CD4-positive, alpha-beta T cell (primary cell): ENCODE results near the gene TIMP4. TPM values are rescaled to one million over a fixed set of nuclear protein-coding genes. Genes with fewer than 3 reads are reported as not detected.

Experiments
- ATAC-seq: fragments of 200-7000 bp; cut with Tn5 transposase; one replicate; pipeline ENCODE4 v1.10.0; 2022; ENCODE audit warnings: mild to moderate bottlenecking; ENCODE audit not compliant: poor library complexity
- CTCF ChIA-PET: fragments of 350-600 bp; sonication (Branson Sonifier 250); formaldehyde crosslinking; loops from one replicate; lab custom pipeline; 2021; ENCODE audit warnings: antibody characterized with exemption, inconsistent platforms; lab: Charles Lee
- POLR2A ChIA-PET: fragments of 350-600 bp; sonication (Branson Sonifier 250); formaldehyde crosslinking; loops from one replicate; lab custom pipeline; 2021; ENCODE audit warnings: antibody characterized with exemption, inconsistent platforms; lab: Charles Lee
- DNase-seq, 14 experiments: peaks; one replicate each; pipeline ENCODE4 v3.0.0-alpha.2; 2013 to 2020; ENCODE audit warnings: mixed read lengths in 2 of 14
- H3K27ac ChIP-seq, 2 donors: one replicate each; pipeline versions ENCODE4 v1.5.1 to v1.7.0; 2013; ENCODE audit warnings: low read length in 2 of 2, low read depth in 1 of 2, mild to moderate bottlenecking in 1 of 2
- H3K27me3 ChIP-seq, 2 experiments: 1 replicate in 1 of 2; 2 replicates in 1 of 2; pipeline versions ENCODE4 v1.6.1 to v1.7.0; 2013; ENCODE audit warnings: low read length in 2 of 2, control low read depth in 1 of 2, mild to moderate bottlenecking in 1 of 2, moderate library complexity in 1 of 2; ENCODE audit not compliant: insufficient read depth in 2 of 2, control insufficient read depth in 1 of 2
- H3K36me3 ChIP-seq: one replicate; pipeline ENCODE4 v1.6.1; 2013; ENCODE audit warnings: low read length, control low read depth; ENCODE audit not compliant: insufficient read depth
- H3K4me1 ChIP-seq: one replicate; pipeline ENCODE4 v1.6.1; 2013; ENCODE audit warnings: low read length, control low read depth; ENCODE audit not compliant: insufficient read depth
- H3K4me3 ChIP-seq: one replicate; pipeline ENCODE4 v1.5.1; 2013; ENCODE audit warnings: mild to moderate bottlenecking, low read length, moderate library complexity
- H3K9me3 ChIP-seq, 2 experiments: 1 replicate in 1 of 2; 2 replicates in 1 of 2; pipeline versions ENCODE4 v1.6.1 to v1.7.0; 2013; ENCODE audit warnings: low read length in 2 of 2, mild to moderate bottlenecking in 2 of 2, control low read depth in 1 of 2, moderate library complexity in 1 of 2; ENCODE audit not compliant: control insufficient read depth in 1 of 2, insufficient read depth in 1 of 2
- H3K27ac Mint-ChIP-seq: one replicate; pipeline ENCODE4 v1.8.0; 2020; ENCODE audit warnings: mixed read lengths
- H3K27me3 Mint-ChIP-seq: one replicate; pipeline ENCODE4 v1.8.0; 2021; ENCODE audit warnings: mixed read lengths
- H3K36me3 Mint-ChIP-seq: one replicate; pipeline ENCODE4 v1.8.0; 2021; ENCODE audit warnings: low read depth, mixed read lengths
- H3K4me1 Mint-ChIP-seq: one replicate; pipeline ENCODE4 v1.8.0; 2021; ENCODE audit warnings: low read depth, mixed read lengths
- H3K4me3 Mint-ChIP-seq: one replicate; pipeline ENCODE4 v1.8.0; 2020; ENCODE audit warnings: mild to moderate bottlenecking, mixed read lengths
- H3K9me3 Mint-ChIP-seq: one replicate; pipeline ENCODE4 v1.8.0; 2020; ENCODE audit warnings: mixed read lengths
- intact Hi-C, 2 experiments: fragments of 100-400 bp; cut with DNase I in 1 of 2; cut with micrococcal nuclease in 1 of 2; formaldehyde crosslinking; loops; one replicate each; pipeline versions ENCODE4 v1.15.1 to v1.9.0; 2023 to 2025; cut with DNase I, micrococcal nuclease
- total RNA-seq, 174 experiments: library from RNA in 2 of 174; stranded (reverse) in 2 of 174; gene quantifications; one replicate each; pipeline ENCODE4 v1.2.3 and lab custom pipeline; 2021 to 2026
- TF ChIP-seq, protein P1 (sequence below): fragments of 200-600 bp; IDR thresholded peaks from one replicate; pipeline ENCODE4 v1.8.0; 2022; ENCODE audit warnings: antibody characterized with exemption, mild to moderate bottlenecking

TIMP4 gene
- total RNA-seq, 2 experiments from 2014 or later, result not detected

- Mint-ChIP-seq H3K36me3 (no peaks in the 10 kb centered on the region), H3K9me3 (no peaks in the 10 kb centered on the region), H3K27me3 (no peaks in the 10 kb centered on the region), H3K27ac (no peak overlapping the region), H3K4me3 (no peak overlapping the region), H3K4me1 (peaks cover 6% of the 10 kb centered on the region)
- Histone ChIP-seq H3K27ac (no peak overlapping the region), H3K36me3 (no peaks in the 10 kb centered on the region), H3K4me1 (peaks cover 16% of the 10 kb centered on the region), H3K27me3 (no peaks in the 10 kb centered on the region), H3K4me3 (no peak overlapping the region), H3K9me3 (no peaks in the 10 kb centered on the region)
- ChIA-PET POLR2A (no interaction called here), CTCF (no interaction called here)
- intact Hi-C loops, result no loop called here
- DNase-seq, result no peak
- TF ChIP-seq, protein P1, sequence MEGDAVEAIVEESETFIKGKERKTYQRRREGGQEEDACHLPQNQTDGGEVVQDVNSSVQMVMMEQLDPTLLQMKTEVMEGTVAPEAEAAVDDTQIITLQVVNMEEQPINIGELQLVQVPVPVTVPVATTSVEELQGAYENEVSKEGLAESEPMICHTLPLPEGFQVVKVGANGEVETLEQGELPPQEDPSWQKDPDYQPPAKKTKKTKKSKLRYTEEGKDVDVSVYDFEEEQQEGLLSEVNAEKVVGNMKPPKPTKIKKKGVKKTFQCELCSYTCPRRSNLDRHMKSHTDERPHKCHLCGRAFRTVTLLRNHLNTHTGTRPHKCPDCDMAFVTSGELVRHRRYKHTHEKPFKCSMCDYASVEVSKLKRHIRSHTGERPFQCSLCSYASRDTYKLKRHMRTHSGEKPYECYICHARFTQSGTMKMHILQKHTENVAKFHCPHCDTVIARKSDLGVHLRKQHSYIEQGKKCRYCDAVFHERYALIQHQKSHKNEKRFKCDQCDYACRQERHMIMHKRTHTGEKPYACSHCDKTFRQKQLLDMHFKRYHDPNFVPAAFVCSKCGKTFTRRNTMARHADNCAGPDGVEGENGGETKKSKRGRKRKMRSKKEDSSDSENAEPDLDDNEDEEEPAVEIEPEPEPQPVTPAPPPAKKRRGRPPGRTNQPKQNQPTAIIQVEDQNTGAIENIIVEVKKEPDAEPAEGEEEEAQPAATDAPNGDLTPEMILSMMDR, result no peak
- ATAC-seq, result no peak
These were observed 25.8 kb upstream of the TIMP4 start for GRCh38 chr3:12184541-12184940.

DNA sequence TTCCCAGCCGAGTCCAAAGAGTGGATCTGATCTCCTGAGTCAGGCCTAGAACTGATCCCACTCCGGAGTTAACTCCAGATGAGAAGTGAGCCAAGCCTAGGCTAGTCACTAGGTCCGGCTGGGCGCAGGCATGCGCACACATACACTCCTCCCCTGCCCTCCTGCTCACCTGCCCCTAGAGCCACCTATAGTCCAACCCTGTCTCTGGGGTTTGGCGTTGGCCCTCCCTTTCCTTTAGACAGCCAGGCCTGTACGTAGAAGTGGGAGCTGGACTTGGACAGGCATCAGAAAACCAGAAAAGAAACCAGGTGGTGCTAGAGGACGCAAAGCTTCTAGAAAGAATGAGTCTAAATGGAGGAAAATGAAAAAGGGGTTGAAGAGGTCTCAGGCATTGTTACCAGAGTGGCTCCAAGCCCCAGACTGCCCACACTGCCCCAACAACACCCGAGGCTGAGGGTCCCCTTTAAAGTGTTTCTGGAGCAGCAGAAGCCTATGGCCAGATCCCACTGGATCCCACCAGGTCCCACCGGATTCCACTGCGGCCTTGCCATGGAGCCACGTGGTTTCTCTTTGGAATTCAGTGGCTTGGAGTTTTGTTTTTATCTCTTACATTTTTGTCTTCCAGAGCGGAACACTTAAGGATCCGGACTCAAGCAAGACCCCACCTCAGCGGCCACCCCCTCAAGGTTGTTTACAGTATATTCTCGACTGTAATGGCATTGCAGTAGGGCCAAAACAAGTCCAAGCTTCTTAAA, 24.2 kb upstream of the TIMP4 start:
- peaks cover 6% of the 10 kb centered on the region for H3K4me1 Mint-ChIP-seq
- TF ChIP-seq, protein P1, result no peak
- intact Hi-C loops, result no loop called here
- Histone ChIP-seq H3K27ac (no peak overlapping the region), H3K4me3 (no peak overlapping the region), H3K27me3 (no peaks in the 10 kb centered on the region), H3K4me1 (peaks cover 6% of the 10 kb centered on the region), H3K36me3 (no peaks in the 10 kb centered on the region), H3K9me3 (no peaks in the 10 kb centered on the region)
- H3K36me3 Mint-ChIP-seq, result no peaks in the 10 kb centered on the region
- H3K27me3 Mint-ChIP-seq, result no peaks in the 10 kb centered on the region
- ChIA-PET POLR2A (interaction anchor here (0.6 kb wide), 1 partner anchor 97 kb away, joined by 3 read pairs; no protein-coding TSS in a partner anchor), CTCF (interaction anchor here (0.6 kb wide), 1 partner anchor 389 kb away, joined by 3 read pairs; no protein-coding TSS in a partner anchor)
- no peak for ATAC-seq
- H3K9me3 Mint-ChIP-seq, result no peaks in the 10 kb centered on the region
- DNase-seq, result no peak
- no peak overlapping the region for H3K4me3 Mint-ChIP-seq
- H3K27ac Mint-ChIP-seq, result no peak overlapping the region

DNA sequence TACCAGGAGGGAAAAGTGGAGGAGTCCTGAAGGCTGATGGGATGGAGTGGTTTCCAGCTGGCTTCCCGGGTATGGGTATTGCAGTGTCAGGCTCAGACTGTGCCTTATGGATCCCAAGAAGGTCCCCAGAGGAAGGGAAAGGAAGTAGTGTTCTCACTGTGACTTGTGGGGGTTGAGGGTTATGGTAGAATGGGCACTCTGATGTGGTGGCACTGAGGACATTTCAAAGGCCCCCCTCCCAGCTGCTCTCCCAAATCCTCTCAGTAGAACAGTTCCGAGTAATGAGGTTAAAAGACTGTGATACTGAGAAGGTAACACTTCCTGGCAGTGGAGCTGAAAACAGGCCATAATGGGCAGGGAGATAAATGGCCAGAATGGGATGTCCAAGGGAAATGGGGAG, 23.1 kb upstream of the TIMP4 start:
- H3K4me1 Mint-ChIP-seq, result no peaks in the 10 kb centered on the region
- TF ChIP-seq, protein P1, result no peak
- intact Hi-C loops, result no loop called here
- Histone ChIP-seq H3K36me3 (no peaks in the 10 kb centered on the region), H3K4me3 (no peak overlapping the region), H3K27me3 (no peaks in the 10 kb centered on the region), H3K9me3 (no peaks in the 10 kb centered on the region), H3K27ac (no peak overlapping the region), H3K4me1 (peaks cover 2% of the 10 kb centered on the region)
- H3K27me3 Mint-ChIP-seq, result no peaks in the 10 kb centered on the region
- no peak overlapping the region for H3K27ac Mint-ChIP-seq
- ATAC-seq (no peak), DNase-seq (no peak)
- CTCF ChIA-PET, result no interaction called here
- no peaks in the 10 kb centered on the region for H3K9me3 Mint-ChIP-seq
- no peak overlapping the region for H3K4me3 Mint-ChIP-seq
- POLR2A ChIA-PET, result no interaction called here
- no peaks in the 10 kb centered on the region for H3K36me3 Mint-ChIP-seq
